ENCODE data around the gene SPATA25.
"Not testable (repeated sequence)": the region's sequence is repeated elsewhere in the genome, so short reads cannot be mapped to it uniquely, and the experiment has no call there.

The SPATA25 gene

GRCh38 chr20:45892828-45893500 lies 5.5 kb upstream of the SPATA25 start:
- DNase-seq (ENCODE audit: low read depth), result no peak

- peak; percentile 66 for DNase-seq (ENCODE audit: low read depth)
These were observed 4.8 kb upstream of the SPATA25 start for GRCh38 chr20:45892049-45892825.

- DNase-seq (ENCODE audit: low read depth), result peak; percentile 96
These were observed 3.9 kb upstream of the SPATA25 start, which contains the start of the genes CTSA and NEURL2 for GRCh38 chr20:45890985-45891983. TSS of gene CTSA (plus strand) at chr20:45891335. CDS start at chr20:45891569, 234 bp downstream. TSS of gene NEURL2 (minus strand) at chr20:45891208. CDS start at chr20:45890991, 217 bp downstream.

GRCh38 chr20:45890077-45890984 lies 2.9 kb upstream of the SPATA25 start:
- peak; percentile 73 for DNase-seq (ENCODE audit: low read depth)

GRCh38 chr20:45888681-45889080 lies 1.3 kb upstream of the SPATA25 start:
- DNase-seq (ENCODE audit: low read depth), result no peak

- no peak for DNase-seq (ENCODE audit: low read depth)
These were observed 654 bp downstream of the SPATA25 start for GRCh38 chr20:45886590-45887345.

GRCh38 chr20:45883100-45883469 lies 4.3 kb downstream of the SPATA25 start:
- DNase-seq (ENCODE audit: low read depth), result no peak

GRCh38 chr20:45882469-45883099 lies 4.8 kb downstream of the SPATA25 start:
- no peak for DNase-seq (ENCODE audit: low read depth)

- DNase-seq (ENCODE audit: low read depth), result peak; percentile 100
These were observed 6.2 kb downstream of the SPATA25 start, which contains the start of gene ZSWIM1 for GRCh38 chr20:45880988-45881788. TSS of gene ZSWIM1 (plus strand) at chr20:45881227. CDS start at chr20:45882593, 1,366 bp downstream.

- DNase-seq (ENCODE audit: low read depth), result no peak
These were observed 9.2 kb downstream of the SPATA25 start for GRCh38 chr20:45878076-45878761.

- DNase-seq (ENCODE audit: low read depth), result no peak
These were observed 12.8 kb downstream of the SPATA25 start for GRCh38 chr20:45874576-45874975.

- not testable (repeated sequence) for DNase-seq (ENCODE audit: low read depth)
These were observed 13.3 kb downstream of the SPATA25 start for GRCh38 chr20:45874104-45874481.

GRCh38 chr20:45873409-45874103 lies 13.9 kb downstream of the SPATA25 start:
- peak; percentile 63 for DNase-seq (ENCODE audit: low read depth)

- DNase-seq (ENCODE audit: low read depth), result no peak
These were observed 14.8 kb downstream of the SPATA25 start for GRCh38 chr20:45872626-45873025.

- peak; percentile 88 for DNase-seq (ENCODE audit: low read depth)
These were observed 19.6 kb downstream of the SPATA25 start for GRCh38 chr20:45867819-45868176.

- DNase-seq (ENCODE audit: low read depth), result no peak
These were observed 20.1 kb downstream of the SPATA25 start for GRCh38 chr20:45867136-45867818.

- no peak for DNase-seq (ENCODE audit: low read depth)
These were observed 21.0 kb downstream of the SPATA25 start for GRCh38 chr20:45866454-45866853.

Data from ELR (cell line).